Lower lobe of right lung (tissue), 2 donors: ENCODE measurements around the gene SBF2. TPM values are rescaled to one million over a fixed set of nuclear protein-coding genes. Genes with fewer than 3 reads are reported as not detected.
A peak's percentile ranks its signal among the peaks of the same experiment; 100 is the strongest.

Experiments
- ATAC-seq, 2 donors: fragments of 200-7000 bp; cut with Tn5 transposase; one replicate each; pipeline ENCODE4 v1.9.1; 2020 to 2022; ENCODE audit warnings: mild to moderate bottlenecking in 2 of 2, moderate library complexity in 2 of 2
- DNase-seq: peaks from one replicate; pipeline ENCODE4 v3.0.0-alpha.2; 2020
- H3K27ac ChIP-seq: fragments of 200-600 bp; one replicate; pipeline ENCODE4 v1.8.0; 2022
- H3K27me3 ChIP-seq: fragments of 200-600 bp; one replicate; pipeline ENCODE4 v1.8.0; 2022; ENCODE audit warnings: low read depth
- H3K36me3 ChIP-seq: fragments of 200-600 bp; one replicate; pipeline ENCODE4 v1.8.0; 2022; ENCODE audit warnings: mild to moderate bottlenecking
- H3K4me1 ChIP-seq: fragments of 200-600 bp; one replicate; pipeline ENCODE4 v1.8.0; 2022
- H3K4me3 ChIP-seq: fragments of 200-600 bp; one replicate; pipeline ENCODE4 v1.8.0; 2022; ENCODE audit warnings: mild to moderate bottlenecking
- H3K9me3 ChIP-seq: fragments of 200-600 bp; one replicate; pipeline ENCODE4 v1.8.0; 2022
- CTCF ChIP-seq: fragments of 200-600 bp; IDR thresholded peaks from one replicate; pipeline ENCODE4 v1.8.0; 2022; ENCODE audit warnings: antibody characterized with exemption, mild to moderate bottlenecking
- intact Hi-C: fragments of 100-400 bp; cut with DNase I; formaldehyde crosslinking; loops from one replicate; pipeline ENCODE4 v1.11.0; 2022
- total RNA-seq: library from RNA; stranded (reverse); fragmentation: NEBNext Ultra II Directional; extraction: Animal tissue kit (Norgen Biotek cat#: 25700); gene quantifications from one replicate; pipeline ENCODE4 v1.2.1, GENCODE V29; 2021
- donor health status: DM: no; HTN: yes; CAD: no; lungs with severe emphysema.

Gene SBF2
- total RNA-seq, 1 donor from 2014 or later = 41.3 TPM

GRCh38 chr11:10087186-10087922 is 206.7 kb downstream of the SBF2 start:
- no peak for ATAC-seq
- Histone ChIP-seq H3K27ac (peak overlapping the region; percentile 12), H3K9me3 (peaks cover 9% of the 10 kb centered on the region), H3K4me3 (no peak overlapping the region), H3K36me3 (no peaks in the 10 kb centered on the region), H3K4me1 (no peaks in the 10 kb centered on the region), H3K27me3 (no peaks in the 10 kb centered on the region)
- TF ChIP-seq CTCF = no peak
- intact Hi-C loops = no loop called here
- DNase-seq = no peak

- ATAC-seq (no peak), DNase-seq (no peak)
- no peaks in the 10 kb centered on the region for H3K4me1 ChIP-seq
- TF ChIP-seq CTCF = no peak
- no peaks in the 10 kb centered on the region for H3K27me3 ChIP-seq
- H3K27ac ChIP-seq = no peak overlapping the region
- H3K9me3 ChIP-seq = peaks cover 34% of the 10 kb centered on the region
- no peaks in the 10 kb centered on the region for H3K36me3 ChIP-seq
- no peak overlapping the region for H3K4me3 ChIP-seq
- intact Hi-C loops = no loop called here
These were observed 213.9 kb downstream of the SBF2 start for GRCh38 chr11:10080138-10080537.

- intact Hi-C loops = no loop called here
- peaks cover 25% of the 10 kb centered on the region for H3K9me3 ChIP-seq
- no peak overlapping the region for H3K27ac ChIP-seq
- TF ChIP-seq CTCF = peak; percentile 61
- DNase-seq (no peak), ATAC-seq (peak; percentile 57 to 70)
- H3K36me3 ChIP-seq = no peaks in the 10 kb centered on the region
- H3K27me3 ChIP-seq = no peaks in the 10 kb centered on the region
- no peak overlapping the region for H3K4me3 ChIP-seq
- H3K4me1 ChIP-seq = no peaks in the 10 kb centered on the region
These were observed 217.4 kb downstream of the SBF2 start for GRCh38 chr11:10076458-10077141.

GRCh38 chr11:10075141-10075540 is 218.9 kb downstream of the SBF2 start:
- H3K4me3 ChIP-seq = no peak overlapping the region
- H3K36me3 ChIP-seq = no peaks in the 10 kb centered on the region
- DNase-seq = no peak
- no peak for ATAC-seq
- no peak for TF ChIP-seq CTCF
- no peaks in the 10 kb centered on the region for H3K4me1 ChIP-seq
- H3K9me3 ChIP-seq = peaks cover 13% of the 10 kb centered on the region
- intact Hi-C loops = no loop called here
- H3K27me3 ChIP-seq = no peaks in the 10 kb centered on the region
- H3K27ac ChIP-seq = no peak overlapping the region

- no peak overlapping the region for H3K4me3 ChIP-seq
- H3K4me1 ChIP-seq = no peaks in the 10 kb centered on the region
- H3K27me3 ChIP-seq = no peaks in the 10 kb centered on the region
- no peaks in the 10 kb centered on the region for H3K9me3 ChIP-seq
- TF ChIP-seq CTCF = no peak
- no peak overlapping the region for H3K27ac ChIP-seq
- ATAC-seq (no peak), DNase-seq (no peak)
- no peaks in the 10 kb centered on the region for H3K36me3 ChIP-seq
- intact Hi-C loops = no loop called here
These were observed 221.2 kb downstream of the SBF2 start for GRCh38 chr11:10072841-10073240.
